Activated naive CD8-positive, alpha-beta T cell treated with anti-CD3 and anti-CD28 coated beads for 36 hours (primary cell): ENCODE results near the gene IL23A. TPM values are rescaled to one million over a fixed set of nuclear protein-coding genes. Genes with fewer than 3 reads are reported as not detected.

ENCODE experiments used
- DNase-seq: peaks from one replicate; pipeline ENCODE4 v3.0.0; 2021
- H3K27ac Mint-ChIP-seq: one replicate; pipeline ENCODE4 v1.8.0; 2022; ENCODE audit warnings: mild to moderate bottlenecking, moderate library complexity, mixed read lengths
- H3K27me3 Mint-ChIP-seq: one replicate; pipeline ENCODE4 v1.8.0; 2022; ENCODE audit warnings: mild to moderate bottlenecking, mixed read lengths
- H3K36me3 Mint-ChIP-seq: one replicate; pipeline ENCODE4 v1.8.0; 2021; ENCODE audit warnings: mild to moderate bottlenecking, mixed read lengths
- H3K4me1 Mint-ChIP-seq: one replicate; pipeline ENCODE4 v1.8.0; 2021; ENCODE audit warnings: mixed read lengths
- H3K4me3 Mint-ChIP-seq: one replicate; pipeline ENCODE4 v1.8.0; 2022; ENCODE audit warnings: mild to moderate bottlenecking, moderate library complexity, mixed read lengths
- H3K9me3 Mint-ChIP-seq: one replicate; pipeline ENCODE4 v1.8.0; 2022; ENCODE audit warnings: mixed read lengths
- total RNA-seq, 2 experiments: library from RNA; stranded (reverse); gene quantifications; one replicate each; pipeline ENCODE4 v1.2.3, GENCODE V29; 2021

IL23A gene
- total RNA-seq, 2 experiments from 2014 or later: 20.9 to 22.9 TPM

DNA sequence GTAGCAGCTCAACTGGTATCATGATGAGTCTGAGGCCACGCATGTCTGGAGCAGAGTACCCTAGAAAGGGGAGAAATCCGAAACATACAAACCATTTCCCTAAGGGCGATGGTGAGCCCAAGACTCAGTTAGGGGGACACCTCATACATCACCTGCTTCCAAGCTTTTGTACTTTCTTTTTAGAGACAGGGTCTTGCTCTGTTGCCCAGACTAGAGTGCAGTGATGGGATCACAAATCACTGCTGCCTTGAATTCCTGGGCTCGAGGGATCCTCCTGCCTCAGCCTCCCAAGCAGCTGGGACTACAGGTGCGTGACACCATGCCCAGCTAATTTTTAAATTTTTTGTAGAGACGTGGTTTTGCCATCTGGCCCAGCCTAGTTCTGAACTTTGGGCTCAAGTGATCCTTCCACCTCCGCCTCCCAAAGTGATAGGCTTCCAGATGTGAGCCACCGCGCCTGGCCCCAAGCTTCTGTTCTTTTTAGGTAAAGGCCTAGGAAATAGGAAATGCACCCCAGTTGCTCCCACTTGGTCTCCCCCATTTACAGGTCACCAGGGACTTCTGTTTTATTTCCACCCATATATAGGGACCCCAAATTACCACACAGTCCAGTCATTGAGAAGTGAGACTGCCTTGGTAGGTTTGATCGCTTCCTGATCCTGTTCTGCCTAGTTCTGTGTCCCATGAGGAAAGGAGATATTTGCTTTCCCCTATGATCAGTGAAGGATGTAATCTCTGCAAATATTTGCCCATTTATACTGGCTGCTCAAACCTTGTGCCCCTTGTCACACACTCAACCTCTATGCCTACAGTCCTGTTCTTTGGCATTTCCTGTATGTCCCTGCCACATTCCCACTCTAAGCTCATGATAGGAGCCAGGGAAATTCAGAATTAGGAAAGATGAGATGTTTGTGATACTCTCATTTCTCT lies 23.7 kb downstream of the IL23A start, which contains the start of gene APOF:
Gene APOF (minus strand): TSS at position 728 of the 930 bp plus-strand sequence. CDS start 112 bp downstream, at position 616.
- Mint-ChIP-seq H3K36me3 (no peaks in the 10 kb centered on the region), H3K9me3 (no peaks in the 10 kb centered on the region), H3K4me3 (peak within 1 kb of the TSS; percentile 94), H3K27me3 (no peaks in the 10 kb centered on the region), H3K27ac (peak within 1 kb of the TSS; percentile 97), H3K4me1 (peaks cover 19% of the 10 kb centered on the region)
- no peak for DNase-seq

DNA sequence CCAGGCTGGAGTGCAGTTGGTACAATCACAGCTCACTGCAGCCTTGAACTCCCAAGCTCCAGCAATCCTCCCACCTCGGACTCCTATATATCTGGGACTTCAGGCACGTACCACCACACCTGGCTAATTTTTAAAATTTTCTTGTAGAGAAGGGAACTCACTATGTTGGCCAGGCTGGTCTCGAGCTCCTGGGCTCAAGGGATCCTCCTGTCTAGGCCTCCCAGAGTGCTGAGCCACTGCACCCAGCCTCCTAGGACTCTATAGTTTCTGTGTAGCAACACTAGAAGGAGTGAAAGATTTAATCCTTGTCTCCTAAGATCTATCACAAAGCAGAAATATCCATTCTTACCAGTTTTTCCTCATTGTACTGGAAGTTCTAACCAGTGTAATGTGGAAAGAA lies 28.3 kb downstream of the IL23A start:
- H3K4me1 Mint-ChIP-seq: no peaks in the 10 kb centered on the region
- DNase-seq: no peak
- no peak overlapping the region for H3K4me3 Mint-ChIP-seq
- no peaks in the 10 kb centered on the region for H3K36me3 Mint-ChIP-seq
- H3K27ac Mint-ChIP-seq: no peak overlapping the region
- no peaks in the 10 kb centered on the region for H3K27me3 Mint-ChIP-seq
- no peaks in the 10 kb centered on the region for H3K9me3 Mint-ChIP-seq

DNA sequence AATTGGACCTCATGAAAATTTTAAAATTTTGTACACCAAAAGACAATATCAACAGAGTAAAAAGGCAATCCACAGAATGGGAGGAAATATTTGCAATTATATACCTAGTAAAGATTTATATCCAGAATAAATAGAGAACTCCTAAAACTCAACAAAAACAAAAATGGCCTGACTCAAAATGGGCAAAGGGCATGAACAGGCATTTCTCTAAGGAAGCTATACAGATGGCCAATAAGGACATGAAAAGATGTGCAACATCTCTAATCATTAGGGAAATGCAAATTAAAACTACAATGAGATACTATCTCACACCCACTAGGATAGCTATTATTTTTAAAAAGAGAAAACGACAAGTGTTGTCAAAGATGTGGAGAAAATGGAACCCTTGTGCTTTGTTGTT lies 34.8 kb downstream of the IL23A start:
- H3K27me3 Mint-ChIP-seq: no peaks in the 10 kb centered on the region
- DNase-seq: no peak
- no peak overlapping the region for H3K4me3 Mint-ChIP-seq
- H3K36me3 Mint-ChIP-seq: no peaks in the 10 kb centered on the region
- no peaks in the 10 kb centered on the region for H3K4me1 Mint-ChIP-seq
- no peak overlapping the region for H3K27ac Mint-ChIP-seq
- H3K9me3 Mint-ChIP-seq: peaks cover 3% of the 10 kb centered on the region

DNA sequence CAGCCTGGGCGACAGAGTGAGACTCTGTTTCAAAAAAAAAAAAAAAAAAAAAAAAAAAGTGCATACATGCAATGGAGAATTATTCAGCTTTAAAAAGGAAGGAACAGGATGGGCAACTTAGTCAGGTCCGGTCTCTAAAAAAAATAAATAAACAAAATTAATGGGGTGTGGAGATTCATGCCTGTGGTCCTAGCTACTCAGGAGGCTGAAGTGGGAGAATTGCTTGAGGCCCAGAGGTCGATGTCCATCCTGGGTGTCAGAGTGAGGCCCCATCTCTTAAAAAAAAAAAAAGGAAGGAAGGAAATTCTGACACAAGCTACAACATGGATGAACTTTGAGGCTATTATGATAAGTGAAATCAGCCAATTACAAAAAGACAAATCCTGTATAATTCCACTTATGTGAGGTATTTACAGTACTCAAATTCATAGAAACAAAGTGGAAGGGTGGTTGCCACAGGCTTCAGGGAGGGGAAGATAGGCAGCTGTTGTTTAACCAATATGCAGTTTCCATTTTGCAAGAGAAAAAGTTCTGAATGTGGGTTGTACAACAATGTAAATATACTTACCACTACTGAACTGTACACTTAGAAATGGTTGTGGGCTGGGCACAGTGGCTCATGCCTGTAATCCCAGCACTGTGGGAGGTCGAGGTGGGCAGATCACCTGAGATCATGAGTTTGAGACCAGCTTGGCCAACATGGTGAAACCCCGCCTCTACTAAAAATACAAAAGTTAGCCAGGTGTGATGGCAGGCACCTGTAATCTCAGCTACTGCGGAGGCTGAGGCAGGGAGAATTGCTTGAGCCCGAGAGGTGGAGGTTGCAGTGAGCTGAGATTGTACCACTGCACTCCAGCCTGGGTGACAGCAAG lies 36.3 kb downstream of the IL23A start:
- peaks cover 3% of the 10 kb centered on the region for H3K9me3 Mint-ChIP-seq
- H3K27me3 Mint-ChIP-seq: no peaks in the 10 kb centered on the region
- H3K36me3 Mint-ChIP-seq: no peaks in the 10 kb centered on the region
- no peak overlapping the region for H3K4me3 Mint-ChIP-seq
- DNase-seq: no peak
- no peaks in the 10 kb centered on the region for H3K4me1 Mint-ChIP-seq
- H3K27ac Mint-ChIP-seq: no peak overlapping the region

DNA sequence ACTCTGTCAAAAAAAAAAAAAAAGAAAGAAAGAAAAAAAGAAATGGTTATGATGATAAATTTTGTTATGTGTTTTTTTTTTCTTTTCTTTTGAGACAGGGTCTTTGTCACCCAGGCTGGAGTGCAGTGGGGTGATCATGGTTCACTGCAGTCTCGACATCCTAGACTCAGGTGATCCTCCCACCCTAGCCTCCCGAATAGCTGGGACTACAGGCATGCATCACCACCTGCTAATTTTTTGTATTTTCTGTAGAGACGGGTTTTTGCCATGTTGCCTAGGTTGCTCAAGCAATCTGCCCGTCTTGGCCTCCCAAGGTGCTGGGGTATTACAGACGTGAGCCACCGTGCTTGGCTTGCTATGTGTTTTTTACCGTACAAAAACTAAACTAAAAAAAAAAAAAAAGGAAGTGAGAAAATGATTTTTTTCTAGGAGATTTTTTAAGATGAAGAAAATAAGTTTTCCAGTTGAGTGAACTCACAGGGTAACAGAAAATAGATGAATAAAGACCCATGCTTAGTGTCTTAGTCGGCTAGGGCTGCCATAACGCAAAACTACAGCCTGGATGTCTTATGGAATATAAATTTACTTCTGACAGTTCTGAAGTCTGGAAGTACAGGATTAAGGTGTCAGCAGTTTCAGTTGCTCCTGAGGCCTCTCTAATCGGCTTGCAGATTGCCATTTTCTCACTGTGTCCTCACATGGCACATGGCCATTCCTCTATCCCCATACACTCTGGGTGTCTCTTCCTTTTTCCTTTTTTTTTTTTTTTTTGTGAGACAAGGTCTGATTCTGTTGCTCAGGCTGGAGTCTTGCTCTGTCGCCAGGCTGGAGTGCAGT lies 37.1 kb downstream of the IL23A start:
- H3K9me3 Mint-ChIP-seq: peaks cover 3% of the 10 kb centered on the region
- H3K36me3 Mint-ChIP-seq: no peaks in the 10 kb centered on the region
- no peaks in the 10 kb centered on the region for H3K4me1 Mint-ChIP-seq
- no peak overlapping the region for H3K4me3 Mint-ChIP-seq
- no peaks in the 10 kb centered on the region for H3K27me3 Mint-ChIP-seq
- no peak overlapping the region for H3K27ac Mint-ChIP-seq
- no peak for DNase-seq

DNA sequence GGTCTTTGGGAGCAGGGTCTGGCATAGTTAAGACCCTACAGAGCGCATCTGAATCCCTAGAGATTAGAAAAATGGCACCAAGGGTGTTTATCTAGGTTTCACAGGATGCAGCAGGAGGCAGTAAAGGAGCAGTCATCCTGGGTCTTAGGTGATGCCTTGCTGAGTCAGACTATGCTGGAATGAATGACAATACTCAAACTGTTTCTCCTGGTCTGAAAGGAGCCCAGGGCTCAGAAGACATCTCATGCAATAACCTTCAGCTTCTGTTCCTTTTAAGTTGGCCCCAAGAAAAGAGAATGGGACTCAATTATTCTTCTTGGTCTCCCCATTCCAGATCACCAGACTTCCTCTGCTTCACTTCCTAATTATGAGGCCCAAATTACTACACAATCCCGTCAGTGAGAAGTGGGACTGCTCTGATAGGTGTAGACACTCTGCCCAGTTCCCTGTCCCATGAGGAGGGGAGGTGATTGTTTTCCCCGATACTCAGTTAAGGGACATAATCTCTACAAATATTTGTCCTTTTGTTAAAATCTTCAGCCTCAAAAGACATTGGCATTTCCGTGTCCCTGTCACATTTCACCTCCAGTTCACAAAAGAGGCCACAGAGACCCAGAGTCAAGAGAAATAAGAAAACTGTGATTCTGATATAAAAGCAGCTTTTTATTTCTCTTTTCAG lies 38.8 kb downstream of the IL23A start:
- no peaks in the 10 kb centered on the region for H3K4me1 Mint-ChIP-seq

DNA sequence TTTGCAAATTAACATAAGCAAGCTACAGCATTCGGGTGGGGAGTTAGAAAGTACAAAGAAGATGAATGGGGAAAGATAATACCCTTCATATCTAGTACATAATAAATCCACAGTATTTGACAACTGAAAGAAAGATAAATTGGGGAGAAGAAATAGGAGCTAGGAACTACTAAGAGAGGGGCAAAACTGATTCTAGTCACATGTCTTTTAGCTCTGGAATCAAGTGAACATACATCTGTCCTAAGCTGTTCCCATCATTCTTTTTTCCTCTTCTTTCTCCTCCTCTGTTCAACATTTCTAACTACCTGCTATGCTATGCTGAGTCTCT lies 39.3 kb downstream of the IL23A start:
- H3K9me3 Mint-ChIP-seq: peaks cover 3% of the 10 kb centered on the region
- DNase-seq: no peak
- no peak overlapping the region for H3K27ac Mint-ChIP-seq
- H3K36me3 Mint-ChIP-seq: no peaks in the 10 kb centered on the region
- no peaks in the 10 kb centered on the region for H3K27me3 Mint-ChIP-seq
- H3K4me1 Mint-ChIP-seq: no peaks in the 10 kb centered on the region
- no peak overlapping the region for H3K4me3 Mint-ChIP-seq

More for the DNA sequence above, 38.8 kb downstream of the IL23A start:
- Mint-ChIP-seq H3K9me3 (peaks cover 3% of the 10 kb centered on the region), H3K36me3 (no peaks in the 10 kb centered on the region), H3K27ac (no peak overlapping the region), H3K4me3 (no peak overlapping the region), H3K27me3 (no peaks in the 10 kb centered on the region)
- no peak for DNase-seq

DNA sequence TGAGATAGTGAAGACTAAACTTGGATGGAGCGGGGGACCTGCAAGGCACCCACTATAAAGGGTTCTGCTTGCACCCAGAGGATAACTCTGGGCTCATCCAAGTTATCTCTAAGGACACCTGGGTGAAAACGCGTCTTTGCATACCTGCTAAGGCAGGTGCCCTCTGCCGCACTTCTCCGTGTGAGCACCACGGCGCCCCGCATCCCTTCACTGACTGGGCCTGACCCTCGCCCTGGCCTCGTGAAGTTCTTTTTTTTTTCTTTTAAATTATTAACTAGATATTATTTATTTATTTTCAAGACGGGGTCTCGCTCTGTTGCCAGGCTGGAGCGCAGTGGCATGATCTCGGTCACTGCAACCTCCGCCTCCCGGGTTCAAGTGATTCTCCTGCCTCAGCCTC lies 43.9 kb downstream of the IL23A start:
- no peak overlapping the region for H3K27ac Mint-ChIP-seq
- no peaks in the 10 kb centered on the region for H3K27me3 Mint-ChIP-seq
- no peaks in the 10 kb centered on the region for H3K36me3 Mint-ChIP-seq
- no peaks in the 10 kb centered on the region for H3K4me1 Mint-ChIP-seq
- no peaks in the 10 kb centered on the region for H3K9me3 Mint-ChIP-seq
- H3K4me3 Mint-ChIP-seq: no peak overlapping the region
- no peak for DNase-seq

DNA sequence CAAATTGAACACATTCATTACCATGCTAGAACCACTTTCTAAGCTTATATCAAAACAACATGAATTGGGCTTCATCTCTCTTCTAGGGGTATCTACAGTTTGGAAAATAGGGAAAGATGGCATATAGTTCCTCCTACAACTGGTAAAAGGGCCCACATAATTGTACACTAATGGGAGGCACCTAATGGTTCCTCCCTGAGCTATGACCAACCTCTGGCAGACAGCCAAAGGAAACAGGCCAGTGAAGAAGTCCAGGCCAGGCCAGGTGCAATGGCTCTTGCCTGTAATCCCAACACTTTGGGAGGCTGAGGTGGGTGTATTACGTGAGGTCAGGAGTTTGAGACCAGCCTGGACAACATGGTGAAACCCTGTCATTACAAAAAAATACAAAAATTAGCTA lies 47.2 kb downstream of the IL23A start:
- Mint-ChIP-seq H3K9me3 (no peaks in the 10 kb centered on the region), H3K27ac (no peak overlapping the region), H3K36me3 (no peaks in the 10 kb centered on the region), H3K4me3 (no peak overlapping the region), H3K27me3 (no peaks in the 10 kb centered on the region), H3K4me1 (no peaks in the 10 kb centered on the region)
- DNase-seq: no peak

DNA sequence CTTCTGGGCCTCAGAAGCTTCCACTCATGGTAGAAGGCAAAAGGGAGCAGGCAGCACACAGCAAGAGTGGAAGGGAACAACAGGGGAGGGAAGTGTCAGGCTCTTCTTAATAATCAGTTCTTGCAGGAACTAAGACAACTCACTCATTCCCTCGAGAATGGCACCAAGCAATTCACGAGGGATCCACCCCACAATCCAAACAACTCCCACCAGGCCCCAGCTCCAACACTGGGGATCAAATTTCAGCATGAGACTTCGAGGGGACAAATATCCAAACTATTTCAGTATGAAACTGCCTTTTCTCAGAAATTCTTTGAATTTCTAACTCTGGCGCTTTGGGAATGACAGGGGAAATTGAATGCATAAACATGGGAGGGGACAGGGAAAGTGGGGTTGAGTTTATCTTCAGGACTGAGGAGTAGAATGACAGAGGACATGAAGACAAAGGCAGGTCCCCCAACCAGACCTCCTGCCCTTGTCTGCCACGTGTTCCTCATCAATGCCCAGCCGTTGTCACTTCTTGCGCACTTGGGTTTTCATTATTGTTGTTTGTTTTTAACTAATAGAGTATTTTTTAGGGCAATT lies 48.6 kb downstream of the IL23A start:
- Mint-ChIP-seq H3K36me3 (peaks cover 1% of the 10 kb centered on the region), H3K4me1 (no peaks in the 10 kb centered on the region), H3K27me3 (no peaks in the 10 kb centered on the region), H3K9me3 (peaks cover under 1% of the 10 kb centered on the region), H3K4me3 (no peak overlapping the region), H3K27ac (no peak overlapping the region)
- no peak for DNase-seq

DNA sequence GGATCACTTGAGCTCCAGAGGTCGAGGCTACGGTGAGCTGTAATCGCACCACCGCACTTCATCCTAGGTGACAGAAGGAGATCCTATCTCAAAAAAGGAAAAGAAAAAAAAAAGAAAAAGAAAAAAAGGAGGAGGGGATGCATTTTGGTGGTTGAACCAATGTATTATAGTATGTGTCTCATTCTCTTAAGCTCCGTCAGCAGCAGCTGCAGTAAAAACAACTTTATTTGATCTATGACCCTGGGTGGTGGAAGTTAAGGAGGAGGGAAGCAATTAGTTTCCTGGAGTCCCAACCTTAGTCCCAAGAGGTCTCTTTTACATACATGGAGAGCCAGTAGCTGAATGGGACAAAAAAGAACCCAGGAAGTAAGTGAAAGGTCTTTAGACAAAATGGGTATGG lies 50.7 kb downstream of the IL23A start:
- peaks cover 1% of the 10 kb centered on the region for H3K36me3 Mint-ChIP-seq
- H3K27ac Mint-ChIP-seq: no peak overlapping the region
- no peak overlapping the region for H3K4me3 Mint-ChIP-seq
- H3K27me3 Mint-ChIP-seq: no peaks in the 10 kb centered on the region
- no peaks in the 10 kb centered on the region for H3K4me1 Mint-ChIP-seq
- no peak for DNase-seq
- peaks cover 1% of the 10 kb centered on the region for H3K9me3 Mint-ChIP-seq
